Dedifferentiated amniotic fluid mesenchymal stem cell (primary cell): ENCODE measurements around the gene TRIM5.
"Not testable (repeated sequence)": the region's sequence is repeated elsewhere in the genome, so short reads cannot be mapped to it uniquely, and the experiment has no call there.

ENCODE experiments used
- DNase-seq: peaks from one replicate; pipeline ENCODE4 v3.0.0-alpha.2; 2016; ENCODE audit errors: extremely low spot score

The TRIM5 gene

GRCh38 chr11:5684646-5685362 lies at the start of gene TRIM5:
Gene TRIM5, minus strand, starts transcription at chr11:5685074. Its CDS starts 4,897 bp downstream, at chr11:5680177.
- DNase-seq, result peak; percentile 98

GRCh38 chr11:5727691-5728090 lies 42.8 kb upstream of the TRIM5 start:
- no peak for DNase-seq

GRCh38 chr11:5726351-5726750 lies 41.5 kb upstream of the TRIM5 start:
- no peak for DNase-seq

GRCh38 chr11:5722622-5723021 lies 37.7 kb upstream of the TRIM5 start:
- DNase-seq, result no peak

- no peak for DNase-seq
These were observed 35.0 kb upstream of the TRIM5 start for GRCh38 chr11:5719703-5720495.

- DNase-seq, result not testable (repeated sequence)
These were observed 31.6 kb upstream of the TRIM5 start for GRCh38 chr11:5716518-5716917.

- DNase-seq, result no peak
These were observed 28.8 kb upstream of the TRIM5 start for GRCh38 chr11:5713695-5714094.

- DNase-seq, result no peak
These were observed 27.6 kb upstream of the TRIM5 start for GRCh38 chr11:5712507-5712906.

- DNase-seq, result no peak
These were observed 20.8 kb upstream of the TRIM5 start for GRCh38 chr11:5705688-5706087.

- no peak for DNase-seq
These were observed 19.1 kb upstream of the TRIM5 start for GRCh38 chr11:5703741-5704536.

- no peak for DNase-seq
These were observed 16.2 kb upstream of the TRIM5 start for GRCh38 chr11:5701055-5701577.

- DNase-seq, result no peak
These were observed 15.7 kb upstream of the TRIM5 start for GRCh38 chr11:5700421-5701054.

- DNase-seq, result no peak
These were observed 13.4 kb upstream of the TRIM5 start for GRCh38 chr11:5698281-5698680.

GRCh38 chr11:5696210-5696609 lies 11.3 kb upstream of the TRIM5 start:
- DNase-seq, result no peak

- DNase-seq, result no peak
These were observed 10.7 kb upstream of the TRIM5 start for GRCh38 chr11:5695580-5695979.

- no peak for DNase-seq
These were observed 9.8 kb upstream of the TRIM5 start for GRCh38 chr11:5694642-5695041.

GRCh38 chr11:5691964-5692361 lies 7.1 kb upstream of the TRIM5 start:
- no peak for DNase-seq

GRCh38 chr11:5691238-5691963 lies 6.5 kb upstream of the TRIM5 start:
- DNase-seq, result not testable (repeated sequence)

- no peak for DNase-seq
These were observed 5.9 kb upstream of the TRIM5 start for GRCh38 chr11:5690736-5691135.

GRCh38 chr11:5690216-5690615 lies 5.3 kb upstream of the TRIM5 start:
- DNase-seq, result no peak

- DNase-seq, result peak; percentile 49
These were observed 4.7 kb upstream of the TRIM5 start, which contains the start of gene TRIM22 for GRCh38 chr11:5689551-5689983. Gene TRIM22, plus strand, starts transcription at chr11:5689790. Its CDS starts 6,443 bp downstream, at chr11:5696233.
